ENCODE results near the gene NEK4.
A peak's percentile ranks its signal among the peaks of the same experiment; 100 is the strongest.

Gene NEK4

DNA sequence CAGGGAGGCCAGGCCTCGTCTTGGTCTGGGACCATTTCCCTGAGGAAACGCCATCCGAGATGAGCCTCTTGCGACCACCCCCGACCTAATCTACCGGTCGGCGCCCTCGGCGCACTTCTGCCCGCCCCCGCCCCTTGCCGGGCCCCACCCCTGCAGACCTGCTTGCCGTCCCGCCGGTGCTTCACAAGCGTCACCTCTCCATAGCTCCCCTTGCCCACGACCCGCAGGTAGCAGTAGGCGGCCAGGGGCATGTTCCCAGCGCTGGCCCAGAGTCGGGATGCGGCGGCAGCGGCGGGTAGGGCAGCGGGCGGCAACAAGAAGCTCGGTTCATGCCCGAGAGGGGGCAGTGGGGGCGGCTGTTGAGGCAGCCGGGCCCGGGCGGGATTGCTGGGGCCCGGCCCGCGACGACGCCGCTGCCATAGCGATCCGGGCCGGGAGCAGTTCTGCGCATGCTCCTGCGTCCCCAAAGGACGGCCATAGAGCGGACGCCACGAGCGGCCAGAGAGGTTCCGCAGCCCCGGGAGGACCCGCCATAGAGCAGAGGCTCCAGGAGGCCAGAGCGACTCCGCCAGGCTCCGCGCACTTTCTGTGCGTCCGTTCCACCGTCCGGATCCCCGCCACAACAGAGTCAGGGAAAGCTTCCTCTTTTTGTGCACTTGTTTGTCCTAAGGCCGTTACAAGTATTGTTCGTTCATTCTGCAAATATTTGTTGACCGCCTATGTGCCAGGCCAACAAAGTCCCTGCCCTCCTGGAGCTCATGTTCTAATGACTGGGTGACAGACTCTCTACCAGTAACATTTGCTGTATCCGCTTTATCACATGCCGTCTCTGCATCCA, at the start of gene NEK4:
Gene NEK4, minus strand, starts transcription at position 445 of the 838 bp plus-strand sequence. Its CDS starts 194 bp downstream, at position 251.
- TF ChIP-seq FOXM1 (IDR thresholded peaks at IDR 0.05; ENCODE audit: borderline replicate concordance, low read depth) (no peak), TAF1 (IDR thresholded peaks at IDR 0.05; ENCODE audit: low read depth) (peak; percentile 97), EP300 (IDR thresholded peaks at IDR 0.05; ENCODE audit: borderline replicate concordance) (no peak), RAD21 (IDR thresholded peaks at IDR 0.05; ENCODE audit: low read depth) (no peak), TEAD4 (IDR thresholded peaks at IDR 0.05) (no peak), CREB1 (IDR thresholded peaks at IDR 0.05; ENCODE audit: low read depth) (peak; percentile 32; the same call in 1 of the 2 replicates), EGR1 (IDR thresholded peaks at IDR 0.05) (no peak), NFIC (IDR thresholded peaks at IDR 0.05) (no peak), TCF12 (IDR thresholded peaks at IDR 0.05; ENCODE audit: low read depth) (0 out of 2 replicates have a peak, but pooled peaks have one; percentile 35), YY1 (IDR thresholded peaks at IDR 0.05; ENCODE audit: low read depth) (peak; percentile 79; the same call in 1 of the 2 replicates), CEBPB (IDR thresholded peaks at IDR 0.05) (no peak), ZBTB7A (IDR thresholded peaks at IDR 0.05; ENCODE audit: low read depth) (peak; percentile 3; the same call in 1 of the 2 replicates)
- TF ChIP-seq, protein P1, sequence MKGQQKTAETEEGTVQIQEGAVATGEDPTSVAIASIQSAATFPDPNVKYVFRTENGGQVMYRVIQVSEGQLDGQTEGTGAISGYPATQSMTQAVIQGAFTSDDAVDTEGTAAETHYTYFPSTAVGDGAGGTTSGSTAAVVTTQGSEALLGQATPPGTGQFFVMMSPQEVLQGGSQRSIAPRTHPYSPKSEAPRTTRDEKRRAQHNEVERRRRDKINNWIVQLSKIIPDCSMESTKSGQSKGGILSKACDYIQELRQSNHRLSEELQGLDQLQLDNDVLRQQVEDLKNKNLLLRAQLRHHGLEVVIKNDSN (IDR thresholded peaks at IDR 0.05) = no peak
- TF ChIP-seq, protein P2, sequence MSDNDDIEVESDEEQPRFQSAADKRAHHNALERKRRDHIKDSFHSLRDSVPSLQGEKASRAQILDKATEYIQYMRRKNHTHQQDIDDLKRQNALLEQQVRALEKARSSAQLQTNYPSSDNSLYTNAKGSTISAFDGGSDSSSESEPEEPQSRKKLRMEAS (IDR thresholded peaks at IDR 0.05) = peak; percentile 63
- TF ChIP-seq, protein P3, sequence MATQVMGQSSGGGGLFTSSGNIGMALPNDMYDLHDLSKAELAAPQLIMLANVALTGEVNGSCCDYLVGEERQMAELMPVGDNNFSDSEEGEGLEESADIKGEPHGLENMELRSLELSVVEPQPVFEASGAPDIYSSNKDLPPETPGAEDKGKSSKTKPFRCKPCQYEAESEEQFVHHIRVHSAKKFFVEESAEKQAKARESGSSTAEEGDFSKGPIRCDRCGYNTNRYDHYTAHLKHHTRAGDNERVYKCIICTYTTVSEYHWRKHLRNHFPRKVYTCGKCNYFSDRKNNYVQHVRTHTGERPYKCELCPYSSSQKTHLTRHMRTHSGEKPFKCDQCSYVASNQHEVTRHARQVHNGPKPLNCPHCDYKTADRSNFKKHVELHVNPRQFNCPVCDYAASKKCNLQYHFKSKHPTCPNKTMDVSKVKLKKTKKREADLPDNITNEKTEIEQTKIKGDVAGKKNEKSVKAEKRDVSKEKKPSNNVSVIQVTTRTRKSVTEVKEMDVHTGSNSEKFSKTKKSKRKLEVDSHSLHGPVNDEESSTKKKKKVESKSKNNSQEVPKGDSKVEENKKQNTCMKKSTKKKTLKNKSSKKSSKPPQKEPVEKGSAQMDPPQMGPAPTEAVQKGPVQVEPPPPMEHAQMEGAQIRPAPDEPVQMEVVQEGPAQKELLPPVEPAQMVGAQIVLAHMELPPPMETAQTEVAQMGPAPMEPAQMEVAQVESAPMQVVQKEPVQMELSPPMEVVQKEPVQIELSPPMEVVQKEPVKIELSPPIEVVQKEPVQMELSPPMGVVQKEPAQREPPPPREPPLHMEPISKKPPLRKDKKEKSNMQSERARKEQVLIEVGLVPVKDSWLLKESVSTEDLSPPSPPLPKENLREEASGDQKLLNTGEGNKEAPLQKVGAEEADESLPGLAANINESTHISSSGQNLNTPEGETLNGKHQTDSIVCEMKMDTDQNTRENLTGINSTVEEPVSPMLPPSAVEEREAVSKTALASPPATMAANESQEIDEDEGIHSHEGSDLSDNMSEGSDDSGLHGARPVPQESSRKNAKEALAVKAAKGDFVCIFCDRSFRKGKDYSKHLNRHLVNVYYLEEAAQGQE (IDR thresholded peaks at IDR 0.05; ENCODE audit: low read depth) = no peak

DNA sequence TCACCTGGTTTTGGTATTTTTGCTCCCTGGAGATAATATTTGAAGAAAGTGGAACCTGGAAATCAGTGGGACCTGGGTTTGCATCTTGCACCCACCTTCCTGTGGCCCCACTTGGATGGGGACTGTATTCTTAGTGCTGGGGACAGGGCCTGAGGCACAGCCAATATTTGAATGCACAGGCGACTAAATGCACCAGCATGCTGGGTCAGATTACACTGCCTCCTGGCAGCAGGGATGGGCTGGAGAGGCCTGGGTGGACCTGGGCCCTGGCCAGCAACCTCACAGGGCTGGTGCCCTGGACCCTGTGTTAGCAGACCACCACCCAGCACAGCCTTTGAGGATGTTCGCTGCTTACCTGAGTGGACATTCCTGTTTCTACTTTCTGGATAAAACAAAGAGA, 49.2 kb upstream of the NEK4 start:
- TF ChIP-seq TCF12 (IDR thresholded peaks at IDR 0.05; ENCODE audit: low read depth) (no peak), NFIC (IDR thresholded peaks at IDR 0.05) (no peak), YY1 (IDR thresholded peaks at IDR 0.05; ENCODE audit: low read depth) (no peak), ZBTB7A (IDR thresholded peaks at IDR 0.05; ENCODE audit: low read depth) (no peak), CREB1 (IDR thresholded peaks at IDR 0.05; ENCODE audit: low read depth) (no peak), CEBPB (IDR thresholded peaks at IDR 0.05) (no peak), EGR1 (IDR thresholded peaks at IDR 0.05) (no peak), RAD21 (IDR thresholded peaks at IDR 0.05; ENCODE audit: low read depth) (no peak), EP300 (IDR thresholded peaks at IDR 0.05; ENCODE audit: borderline replicate concordance) (no peak), TEAD4 (IDR thresholded peaks at IDR 0.05) (no peak), TAF1 (IDR thresholded peaks at IDR 0.05; ENCODE audit: low read depth) (no peak), FOXM1 (IDR thresholded peaks at IDR 0.05; ENCODE audit: borderline replicate concordance, low read depth) (no peak)
- TF ChIP-seq, protein P1 (IDR thresholded peaks at IDR 0.05) = no peak
- TF ChIP-seq, protein P3 (IDR thresholded peaks at IDR 0.05; ENCODE audit: low read depth) = no peak
- TF ChIP-seq, protein P2 (IDR thresholded peaks at IDR 0.05) = no peak

GRCh38 chr3:52817860-52818259, 47.1 kb upstream of the NEK4 start:
- TF ChIP-seq ZBTB7A (IDR thresholded peaks at IDR 0.05; ENCODE audit: low read depth) = no peak
- TF ChIP-seq, protein P2 (IDR thresholded peaks at IDR 0.05) = no peak
- no peak for TF ChIP-seq CEBPB (IDR thresholded peaks at IDR 0.05)
- no peak for TF ChIP-seq NFIC (IDR thresholded peaks at IDR 0.05)
- no peak for TF ChIP-seq TEAD4 (IDR thresholded peaks at IDR 0.05)
- TF ChIP-seq, protein P3 (IDR thresholded peaks at IDR 0.05; ENCODE audit: low read depth) = no peak
- TF ChIP-seq EP300 (IDR thresholded peaks at IDR 0.05; ENCODE audit: borderline replicate concordance) = no peak
- TF ChIP-seq CREB1 (IDR thresholded peaks at IDR 0.05; ENCODE audit: low read depth) = no peak

All from Ishikawa (cell line).